ENCODE data around the gene ENPP7.

ENPP7 gene

DNA sequence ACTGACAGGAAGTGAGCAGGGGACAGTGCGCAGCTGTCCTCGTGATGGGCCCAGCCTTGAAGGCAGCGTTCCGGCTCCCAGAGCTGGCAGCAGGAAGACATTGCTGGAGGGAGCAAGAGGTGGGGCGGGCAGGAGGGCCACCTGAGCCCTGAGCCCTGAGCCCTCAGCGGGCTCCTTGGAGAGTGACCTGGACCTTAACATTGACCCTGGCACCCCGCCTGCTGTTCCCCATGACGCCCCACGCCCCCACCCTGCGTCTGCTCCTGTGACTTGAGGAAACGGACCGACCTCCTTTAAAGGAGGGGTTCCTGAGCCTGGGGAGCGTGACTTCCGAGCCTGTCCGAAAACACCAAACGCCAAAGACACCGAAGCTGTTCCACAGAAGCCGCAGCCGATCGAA is 25.1 kb upstream of the ENPP7 start:
- Histone ChIP-seq H3K4me3 (ENCODE audit: insufficient read length, low read depth) (no peak overlapping the region), H3K27me3 (ENCODE audit: insufficient read depth, insufficient read length) (no peaks in the 10 kb centered on the region), H3K9me3 (ENCODE audit: insufficient read depth, low read length) (no peaks in the 10 kb centered on the region), H3K9ac (ENCODE audit: insufficient read length, low read depth) (no peak overlapping the region), H3K36me3 (ENCODE audit: insufficient read depth, insufficient read length, low read length) (no peaks in the 10 kb centered on the region), H3K4me1 (ENCODE audit: insufficient read depth, insufficient read length) (peaks cover 16% of the 10 kb centered on the region)
- DNase-seq (ENCODE audit: low read depth, low spot score): no peak
- TF ChIP-seq SUZ12 (IDR thresholded peaks at IDR 0.05; ENCODE audit: extremely low read depth, insufficient read depth, insufficient read length) (no peak), ZNF274 (IDR thresholded peaks at IDR 0.05; ENCODE audit: low read depth, low read length) (no peak), YY1 (IDR thresholded peaks at IDR 0.05; ENCODE audit: insufficient read depth, insufficient read length) (no peak)

DNA sequence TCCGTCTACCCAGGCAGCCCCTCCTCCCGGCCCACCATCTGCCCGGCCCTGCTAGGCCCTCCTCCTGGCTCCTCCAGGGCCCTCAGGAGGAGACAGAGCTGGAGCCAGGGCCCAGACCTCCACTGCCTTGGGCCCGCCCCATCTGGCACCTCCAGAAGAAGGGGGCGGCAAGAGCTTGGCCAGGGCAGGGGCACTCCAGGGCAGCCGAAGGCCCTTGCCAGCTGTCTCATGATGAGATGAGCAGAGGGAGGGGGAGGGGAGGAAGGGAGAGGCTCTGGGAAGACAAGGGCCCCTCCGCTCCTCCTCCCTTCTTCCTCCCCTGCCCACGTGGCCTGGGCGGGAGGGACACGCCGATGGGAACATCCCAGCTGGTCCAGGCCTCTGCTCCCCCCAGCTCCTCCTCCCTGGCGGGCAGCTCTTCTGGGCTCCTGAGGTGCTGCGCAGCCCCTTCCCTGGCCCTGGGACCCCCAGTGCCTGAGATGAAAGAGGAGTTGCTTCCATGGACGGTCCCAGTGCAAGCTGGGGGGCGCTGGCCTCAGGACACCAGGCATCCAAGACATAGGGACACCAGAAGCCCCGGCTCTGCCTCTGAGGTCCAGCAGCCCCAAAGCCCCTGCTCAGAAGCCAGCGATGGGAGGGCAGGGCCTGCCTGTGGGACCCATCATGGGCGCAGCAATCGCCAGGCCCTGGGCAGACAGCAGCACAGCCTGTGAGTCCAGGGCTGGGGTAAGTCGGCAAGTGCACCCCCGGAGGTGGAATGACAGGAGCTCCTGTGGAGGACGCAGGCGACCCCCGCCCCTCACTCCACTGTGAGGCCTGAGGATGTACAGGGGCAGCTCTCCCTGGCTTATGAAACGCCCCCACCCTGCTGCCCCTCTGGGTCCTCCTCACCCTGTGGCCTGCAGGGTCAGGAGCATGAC is 23.6 kb upstream of the ENPP7 start:
- peaks cover 3% of the 10 kb centered on the region for H3K27me3 ChIP-seq (ENCODE audit: insufficient read depth, insufficient read length)
- H3K36me3 ChIP-seq (ENCODE audit: insufficient read depth, insufficient read length, low read length): no peaks in the 10 kb centered on the region
- no peak for DNase-seq (ENCODE audit: low read depth, low spot score)
- H3K9me3 ChIP-seq (ENCODE audit: insufficient read depth, low read length): no peaks in the 10 kb centered on the region
- H3K4me1 ChIP-seq (ENCODE audit: insufficient read depth, insufficient read length): peaks cover 16% of the 10 kb centered on the region
- no peak overlapping the region for H3K4me3 ChIP-seq (ENCODE audit: insufficient read length, low read depth)
- peak overlapping the region; percentile 46 for H3K9ac ChIP-seq (ENCODE audit: insufficient read length, low read depth)
- TF ChIP-seq SUZ12 (IDR thresholded peaks at IDR 0.05; ENCODE audit: extremely low read depth, insufficient read depth, insufficient read length) (no peak), ZNF274 (IDR thresholded peaks at IDR 0.05; ENCODE audit: low read depth, low read length) (no peak), YY1 (IDR thresholded peaks at IDR 0.05; ENCODE audit: insufficient read depth, insufficient read length) (no peak)

DNA sequence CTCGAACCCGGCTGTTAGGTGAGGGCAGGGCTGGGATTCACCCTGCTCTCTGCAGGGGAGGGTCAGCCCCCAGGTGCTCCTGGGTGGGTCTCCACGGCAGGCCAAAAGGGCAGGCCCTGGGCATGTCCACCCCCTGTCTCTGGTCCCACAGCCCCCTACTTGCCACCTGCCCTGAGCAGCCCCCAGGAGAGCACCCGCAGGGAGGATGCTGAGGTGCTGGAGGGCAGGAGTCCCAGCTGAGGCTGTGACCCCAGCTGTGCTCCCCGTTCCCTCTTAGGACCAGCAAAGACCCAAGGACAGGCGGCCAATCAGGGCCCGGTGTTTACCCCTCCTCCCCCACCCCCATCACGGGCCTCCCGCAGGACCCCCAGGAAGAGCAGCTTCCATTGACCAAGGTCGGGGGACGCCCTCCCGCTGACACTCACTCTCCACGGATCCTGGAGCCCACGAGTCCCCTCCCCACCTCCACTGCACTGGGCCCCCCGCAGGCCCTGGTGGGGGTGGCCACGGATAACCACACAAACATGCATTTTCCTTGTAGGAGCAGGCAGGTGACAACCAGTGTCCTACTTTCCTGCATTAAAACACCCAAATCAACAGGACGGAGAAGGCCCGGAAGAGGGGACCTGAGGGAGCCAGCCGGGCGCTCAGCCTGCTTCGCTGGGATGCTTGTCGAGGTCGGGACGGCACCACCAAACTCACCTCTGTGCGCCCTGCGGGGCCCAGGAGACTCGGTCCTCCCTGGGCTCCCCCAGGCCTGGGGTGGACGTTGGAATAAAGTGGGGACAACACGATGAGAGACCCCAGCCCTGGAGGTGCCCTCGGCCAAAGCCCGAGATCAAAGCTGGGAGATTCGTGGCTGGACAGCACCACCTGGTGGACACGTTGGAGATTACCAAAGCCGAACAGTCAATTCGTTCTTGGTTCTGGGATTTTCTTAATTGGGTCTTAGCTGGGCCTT is 22.5 kb upstream of the ENPP7 start:
- Histone ChIP-seq H3K36me3 (ENCODE audit: insufficient read depth, insufficient read length, low read length) (no peaks in the 10 kb centered on the region), H3K4me1 (ENCODE audit: insufficient read depth, insufficient read length) (peaks cover 12% of the 10 kb centered on the region), H3K27me3 (ENCODE audit: insufficient read depth, insufficient read length) (peaks cover 3% of the 10 kb centered on the region), H3K9me3 (ENCODE audit: insufficient read depth, low read length) (no peaks in the 10 kb centered on the region), H3K9ac (ENCODE audit: insufficient read length, low read depth) (peak overlapping the region; percentile 61), H3K4me3 (ENCODE audit: insufficient read length, low read depth) (peak overlapping the region; percentile 34)
- TF ChIP-seq YY1 (IDR thresholded peaks at IDR 0.05; ENCODE audit: insufficient read depth, insufficient read length) (no peak), SUZ12 (IDR thresholded peaks at IDR 0.05; ENCODE audit: extremely low read depth, insufficient read depth, insufficient read length) (no peak), ZNF274 (IDR thresholded peaks at IDR 0.05; ENCODE audit: low read depth, low read length) (no peak)
- DNase-seq (ENCODE audit: low read depth, low spot score): no peak

DNA sequence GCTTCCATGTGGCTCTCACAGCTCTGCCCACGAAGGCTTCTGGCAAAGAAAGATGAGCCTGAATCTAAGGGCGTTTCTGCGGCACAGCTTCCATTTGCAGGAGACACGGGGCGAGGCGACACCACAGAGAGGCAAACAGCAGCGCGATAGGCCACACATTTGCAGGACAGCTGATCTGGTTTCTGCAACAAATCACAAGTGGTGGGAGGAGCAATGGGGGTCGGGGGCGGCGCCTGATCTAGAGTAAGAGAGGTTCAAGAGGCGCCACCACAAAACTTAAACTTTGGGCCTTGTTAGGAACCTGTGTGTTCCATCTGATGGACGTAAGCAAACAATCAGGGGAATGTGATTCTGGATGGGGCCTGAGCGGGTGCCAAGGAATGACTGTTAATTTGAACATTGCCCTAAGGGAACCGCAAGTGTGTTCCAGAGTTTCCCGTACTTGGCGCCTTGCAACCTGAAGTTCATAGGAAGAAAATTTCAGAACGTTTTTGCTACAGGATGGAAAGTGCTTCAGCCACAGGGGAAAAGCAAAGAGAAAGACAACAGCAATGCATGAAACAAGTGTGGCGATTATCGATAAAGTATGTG is 18.9 kb upstream of the ENPP7 start:
- TF ChIP-seq YY1 (IDR thresholded peaks at IDR 0.05; ENCODE audit: insufficient read depth, insufficient read length): no peak
- no peak for DNase-seq (ENCODE audit: low read depth, low spot score)
- no peak overlapping the region for H3K4me3 ChIP-seq (ENCODE audit: insufficient read length, low read depth)
- no peaks in the 10 kb centered on the region for H3K9me3 ChIP-seq (ENCODE audit: insufficient read depth, low read length)
- no peak overlapping the region for H3K9ac ChIP-seq (ENCODE audit: insufficient read length, low read depth)
- peaks cover 15% of the 10 kb centered on the region for H3K4me1 ChIP-seq (ENCODE audit: insufficient read depth, insufficient read length)
- peaks cover 3% of the 10 kb centered on the region for H3K27me3 ChIP-seq (ENCODE audit: insufficient read depth, insufficient read length)
- no peaks in the 10 kb centered on the region for H3K36me3 ChIP-seq (ENCODE audit: insufficient read depth, insufficient read length, low read length)

DNA sequence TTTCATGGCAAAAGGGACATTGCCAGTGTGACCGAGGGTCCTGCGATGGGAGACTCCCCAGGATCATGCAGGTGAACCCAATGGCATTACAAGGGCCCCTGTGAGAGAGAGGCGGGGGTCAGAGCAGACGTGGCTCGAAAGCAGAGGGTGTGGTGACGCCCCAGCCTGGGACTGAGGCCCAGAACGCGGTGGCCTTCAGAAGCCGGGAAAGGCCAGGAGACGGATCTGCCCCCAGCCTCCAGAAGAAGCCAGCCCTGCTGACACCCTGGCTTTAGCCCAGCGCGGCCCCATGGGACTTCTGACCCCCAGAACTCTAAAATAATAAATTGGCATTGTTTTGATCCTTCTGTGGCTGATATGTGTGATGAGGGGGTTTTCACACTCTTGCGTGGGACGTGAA is 17.4 kb upstream of the ENPP7 start:
- DNase-seq (ENCODE audit: low read depth, low spot score): no peak
- no peaks in the 10 kb centered on the region for H3K9me3 ChIP-seq (ENCODE audit: insufficient read depth, low read length)
- H3K4me3 ChIP-seq (ENCODE audit: insufficient read length, low read depth): no peak overlapping the region
- H3K4me1 ChIP-seq (ENCODE audit: insufficient read depth, insufficient read length): peaks cover 4% of the 10 kb centered on the region
- H3K36me3 ChIP-seq (ENCODE audit: insufficient read depth, insufficient read length, low read length): no peaks in the 10 kb centered on the region
- peaks cover 3% of the 10 kb centered on the region for H3K27me3 ChIP-seq (ENCODE audit: insufficient read depth, insufficient read length)
- peak overlapping the region; percentile 32 for H3K9ac ChIP-seq (ENCODE audit: insufficient read length, low read depth)
- no peak for TF ChIP-seq SUZ12 (IDR thresholded peaks at IDR 0.05; ENCODE audit: extremely low read depth, insufficient read depth, insufficient read length)
- no peak for TF ChIP-seq YY1 (IDR thresholded peaks at IDR 0.05; ENCODE audit: insufficient read depth, insufficient read length)
- TF ChIP-seq ZNF274 (IDR thresholded peaks at IDR 0.05; ENCODE audit: low read depth, low read length): no peak

DNA sequence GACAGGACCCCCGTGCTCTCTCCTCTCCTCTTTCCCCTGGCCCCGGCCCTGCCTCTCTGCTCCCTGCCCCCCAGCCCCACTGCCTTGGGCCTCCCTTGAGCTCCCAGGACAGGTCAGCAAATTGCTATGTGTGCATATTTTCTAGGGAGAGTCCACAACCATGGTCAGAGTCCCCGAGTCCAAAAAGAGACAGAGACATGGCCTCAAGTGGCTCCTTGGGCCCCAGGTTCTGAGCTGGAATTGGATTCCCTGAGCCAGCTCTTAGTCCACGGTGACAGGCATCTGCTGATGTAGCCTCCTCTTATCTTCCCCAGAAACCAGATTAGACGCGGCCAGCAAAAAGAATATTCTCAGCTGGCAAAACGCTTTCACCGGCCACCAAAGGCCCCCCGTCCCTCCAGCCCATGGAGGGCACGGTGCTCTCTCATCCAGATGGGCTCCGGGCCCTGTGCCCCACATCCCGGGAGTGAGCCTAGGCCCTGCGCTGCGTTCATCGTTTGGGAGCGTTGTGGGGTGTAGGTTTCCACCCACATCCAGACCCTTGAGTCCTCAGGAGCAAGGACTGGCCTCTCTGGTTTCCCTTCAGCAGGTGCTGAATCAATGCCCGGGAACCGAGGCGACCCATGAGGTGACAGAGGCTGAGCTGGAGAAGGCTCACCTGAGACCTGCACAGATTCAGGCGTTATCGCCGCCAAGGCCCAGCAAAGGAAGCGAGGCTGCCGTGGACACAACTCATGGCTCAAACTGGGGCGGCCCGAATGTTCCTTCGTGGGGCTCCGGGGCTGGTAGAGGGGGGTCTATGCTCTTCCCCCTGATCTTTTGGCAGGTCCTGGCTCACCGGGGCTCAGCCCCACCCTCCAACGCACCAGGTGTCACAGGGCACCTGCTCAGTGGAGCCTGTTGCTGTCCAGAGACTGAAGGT is 16.3 kb upstream of the ENPP7 start:
- TF ChIP-seq SUZ12 (IDR thresholded peaks at IDR 0.05; ENCODE audit: extremely low read depth, insufficient read depth, insufficient read length) (no peak), YY1 (IDR thresholded peaks at IDR 0.05; ENCODE audit: insufficient read depth, insufficient read length) (no peak), ZNF274 (IDR thresholded peaks at IDR 0.05; ENCODE audit: low read depth, low read length) (no peak)
- Histone ChIP-seq H3K36me3 (ENCODE audit: insufficient read depth, insufficient read length, low read length) (no peaks in the 10 kb centered on the region), H3K9ac (ENCODE audit: insufficient read length, low read depth) (no peak overlapping the region), H3K27me3 (ENCODE audit: insufficient read depth, insufficient read length) (peaks cover 3% of the 10 kb centered on the region), H3K9me3 (ENCODE audit: insufficient read depth, low read length) (no peaks in the 10 kb centered on the region), H3K4me3 (ENCODE audit: insufficient read length, low read depth) (no peak overlapping the region), H3K4me1 (ENCODE audit: insufficient read depth, insufficient read length) (peaks cover 3% of the 10 kb centered on the region)
- no peak for DNase-seq (ENCODE audit: low read depth, low spot score)
